Measurements from ENCODE around the gene SNTB2.
A peak's percentile ranks its signal among the peaks of the same experiment; 100 is the strongest.
"Not testable (repeated sequence)": the region's sequence is repeated elsewhere in the genome, so short reads cannot be mapped to it uniquely, and the experiment has no call there.

The SNTB2 gene

DNA sequence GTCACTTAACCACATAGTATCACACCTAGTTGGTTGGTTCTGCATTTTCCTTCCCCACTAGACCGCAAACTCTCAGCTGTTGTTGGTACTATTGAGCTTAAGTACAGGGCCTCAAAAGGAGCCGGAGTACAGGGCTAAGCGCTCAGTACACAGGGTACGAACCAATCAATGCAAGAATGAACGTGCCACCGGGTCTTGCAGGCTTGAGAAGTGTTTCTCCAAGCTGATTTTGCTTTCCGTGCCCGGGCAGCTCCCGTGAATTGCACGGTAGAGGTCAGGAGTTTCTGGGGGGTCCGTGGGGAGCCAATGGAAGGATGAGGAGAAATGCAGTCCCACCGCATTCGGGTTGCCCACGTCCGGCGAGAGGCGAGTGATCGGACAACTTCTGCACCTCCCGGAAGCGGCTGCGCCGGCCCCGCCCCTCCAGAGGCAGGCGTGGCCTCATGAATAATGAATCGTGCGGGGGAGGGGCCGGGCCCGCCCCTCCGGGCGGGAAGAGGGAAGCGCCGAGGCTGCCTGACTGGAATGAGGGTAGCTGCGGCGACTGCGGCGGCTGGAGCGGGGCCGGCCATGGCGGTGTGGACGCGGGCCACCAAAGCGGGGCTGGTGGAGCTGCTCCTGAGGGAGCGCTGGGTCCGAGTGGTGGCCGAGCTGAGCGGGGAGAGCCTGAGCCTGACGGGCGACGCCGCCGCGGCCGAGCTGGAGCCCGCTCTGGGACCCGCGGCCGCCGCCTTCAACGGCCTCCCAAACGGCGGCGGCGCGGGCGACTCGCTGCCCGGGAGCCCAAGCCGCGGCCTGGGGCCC, at the start of gene SNTB2:
Gene SNTB2, plus strand, starts transcription at position 523 of the 804 bp plus-strand sequence. Its CDS starts 3 bp downstream, at position 526.
- peak; percentile 83 for DNase-seq

DNA sequence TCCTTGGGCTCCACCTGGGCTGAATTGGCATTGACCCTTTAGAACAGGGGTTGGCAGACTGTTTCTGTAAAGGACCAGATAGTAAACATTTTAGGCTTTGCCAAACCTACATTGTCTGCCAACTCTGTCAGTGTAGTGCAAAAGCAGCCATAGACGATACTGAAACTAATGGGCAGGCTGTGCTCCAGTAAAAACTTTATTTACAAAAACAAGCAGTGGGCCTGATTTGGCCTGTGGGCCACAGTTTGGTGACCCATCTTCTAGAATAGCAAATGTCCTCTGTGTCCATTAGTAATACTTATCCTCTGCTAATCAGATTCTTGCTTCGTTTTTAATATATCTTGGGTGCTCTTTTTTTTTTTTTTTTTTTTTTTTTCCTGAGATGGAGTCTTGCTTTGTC, 48.4 kb upstream of the SNTB2 start:
- DNase-seq, result no peak

DNA sequence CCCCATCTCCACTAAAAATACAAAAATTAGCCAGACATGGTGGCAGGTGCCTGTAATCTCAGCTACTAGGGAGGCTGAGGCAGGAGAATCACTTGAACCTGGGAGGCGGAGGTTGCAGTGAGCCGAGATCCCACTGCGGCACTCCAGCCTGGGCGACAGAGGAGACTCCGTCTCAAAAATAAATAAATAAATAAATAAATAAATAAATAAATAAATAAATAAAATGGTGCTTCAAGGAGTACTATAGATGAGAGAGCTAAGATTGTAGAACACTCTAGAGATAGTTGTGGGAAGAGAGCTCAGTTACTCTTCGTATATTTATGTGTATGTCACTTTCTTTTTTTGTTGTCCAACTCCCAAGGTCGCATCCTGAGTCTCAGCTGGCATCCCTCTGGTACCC, 47.5 kb upstream of the SNTB2 start:
- not testable (repeated sequence) for DNase-seq

- no peak for DNase-seq
Measured at GRCh38 chr16:69141014-69141413, 46.0 kb upstream of the SNTB2 start.

GRCh38 chr16:69141936-69142335, 45.0 kb upstream of the SNTB2 start:
- no peak for DNase-seq

GRCh38 chr16:69143116-69143515, 43.8 kb upstream of the SNTB2 start:
- DNase-seq, result no peak

DNA sequence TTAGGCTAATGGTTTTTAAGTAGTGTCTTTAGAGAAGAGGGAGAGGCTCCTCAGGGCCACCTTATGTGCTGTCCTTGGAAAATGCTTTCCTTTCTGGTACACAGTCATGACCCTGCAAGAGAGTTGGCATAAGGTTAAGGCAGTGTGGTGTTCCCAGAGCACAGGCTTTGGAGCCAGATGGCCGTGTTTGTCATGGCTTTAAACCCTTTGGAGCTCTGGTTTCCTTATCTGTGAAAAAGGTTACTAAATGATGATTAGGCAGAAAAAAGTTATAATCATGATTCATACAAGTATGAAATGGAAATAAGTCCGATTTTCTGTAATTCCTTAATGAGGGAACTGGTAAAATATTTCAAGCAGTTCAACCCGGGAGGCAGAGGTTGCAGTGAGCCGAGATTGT, 41.3 kb upstream of the SNTB2 start:
- DNase-seq, result peak; percentile 69

DNA sequence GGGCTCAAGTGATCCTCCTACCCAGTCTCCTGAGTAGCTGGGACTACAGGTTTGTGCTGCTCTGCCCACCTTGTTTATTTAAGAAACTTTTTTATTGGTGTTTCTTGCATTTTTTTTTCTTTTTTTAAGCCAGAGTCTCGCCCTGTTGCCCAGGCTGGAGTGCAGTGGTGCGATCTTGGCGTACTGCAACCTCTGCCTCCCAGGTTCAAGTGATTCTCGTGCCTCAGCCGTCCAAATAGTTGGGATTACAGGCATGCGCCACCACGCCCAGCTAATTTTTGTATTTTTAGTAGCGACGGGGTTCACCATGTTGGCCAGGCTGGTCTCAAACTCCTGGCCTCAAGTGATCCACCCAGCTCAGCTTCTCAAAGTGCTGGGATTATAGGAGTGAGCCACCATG, 37.3 kb upstream of the SNTB2 start:
- not testable (repeated sequence) for DNase-seq

- DNase-seq, result peak; percentile 72
Measured at GRCh38 chr16:69150146-69150865, 36.7 kb upstream of the SNTB2 start.

- DNase-seq, result no peak
Measured at GRCh38 chr16:69157196-69157595, 29.8 kb upstream of the SNTB2 start.

DNA sequence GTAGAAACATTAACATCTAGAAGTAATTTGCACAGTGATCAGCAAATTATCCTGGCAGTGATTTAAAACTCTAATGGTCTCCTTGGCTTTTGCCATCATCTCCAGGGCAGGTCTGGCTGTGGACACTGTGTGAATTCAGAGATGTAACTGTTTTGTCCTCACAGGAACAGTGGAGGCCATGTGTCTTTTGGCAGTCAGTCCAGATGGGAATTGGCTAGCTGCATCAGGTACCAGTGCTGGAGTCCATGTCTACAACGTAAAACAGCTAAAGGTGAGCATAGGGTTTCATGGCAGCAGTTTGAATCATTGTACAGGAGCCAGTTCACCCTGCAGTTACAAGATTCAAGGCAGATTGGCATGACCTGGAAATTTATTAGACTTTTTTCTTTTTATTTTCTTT, 26.8 kb upstream of the SNTB2 start:
- DNase-seq, result no peak

DNA sequence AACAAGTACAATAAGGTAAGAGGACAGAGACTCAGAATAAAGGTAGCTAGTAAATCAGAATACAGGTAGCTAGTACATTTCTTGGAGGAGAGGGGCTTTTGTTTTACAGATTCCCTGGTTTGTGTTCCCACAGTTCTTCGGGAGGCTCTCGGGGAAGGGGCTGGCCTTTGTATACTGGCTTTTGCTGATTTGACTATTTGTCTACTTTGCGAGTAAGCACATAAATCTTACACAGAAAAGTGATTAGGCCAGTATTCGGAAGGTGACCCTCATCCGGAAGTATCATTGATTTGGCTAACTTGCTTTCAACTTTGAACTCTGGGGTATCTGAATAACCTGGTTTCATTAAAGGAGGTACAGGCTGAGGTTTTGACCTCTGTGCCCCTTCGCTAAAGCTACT, 21.4 kb upstream of the SNTB2 start:
- no peak for DNase-seq

DNA sequence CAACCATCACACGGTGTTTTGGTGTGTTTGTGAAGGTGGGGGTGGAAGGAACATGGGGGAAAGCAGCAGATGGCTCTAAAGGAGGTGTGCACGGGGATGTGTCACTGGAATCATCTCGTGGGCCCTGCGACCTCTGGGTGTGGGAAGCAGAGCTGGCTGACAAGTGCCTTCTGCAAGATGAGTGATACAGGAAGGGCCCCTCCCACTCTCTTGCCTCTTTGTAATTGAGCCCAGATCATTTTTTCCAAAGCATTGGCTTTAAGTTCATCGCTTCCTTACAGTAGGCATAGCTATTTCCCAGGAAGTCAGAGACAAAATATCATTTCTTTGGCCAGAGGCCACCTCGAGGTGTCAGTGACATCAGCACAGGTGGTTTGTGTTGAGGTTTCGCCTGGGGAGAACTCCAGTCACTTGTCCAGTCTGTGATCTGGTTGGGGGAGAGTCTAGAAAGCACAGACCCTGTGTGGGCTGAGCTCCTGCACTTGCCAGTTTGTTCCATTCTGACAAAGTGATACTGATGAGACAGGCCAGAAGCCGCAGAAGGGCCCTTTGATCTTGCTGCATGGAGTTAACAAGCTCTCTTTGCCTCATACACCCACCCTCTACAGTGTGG, 20.6 kb upstream of the SNTB2 start:
- DNase-seq, result peak; percentile 47

DNA sequence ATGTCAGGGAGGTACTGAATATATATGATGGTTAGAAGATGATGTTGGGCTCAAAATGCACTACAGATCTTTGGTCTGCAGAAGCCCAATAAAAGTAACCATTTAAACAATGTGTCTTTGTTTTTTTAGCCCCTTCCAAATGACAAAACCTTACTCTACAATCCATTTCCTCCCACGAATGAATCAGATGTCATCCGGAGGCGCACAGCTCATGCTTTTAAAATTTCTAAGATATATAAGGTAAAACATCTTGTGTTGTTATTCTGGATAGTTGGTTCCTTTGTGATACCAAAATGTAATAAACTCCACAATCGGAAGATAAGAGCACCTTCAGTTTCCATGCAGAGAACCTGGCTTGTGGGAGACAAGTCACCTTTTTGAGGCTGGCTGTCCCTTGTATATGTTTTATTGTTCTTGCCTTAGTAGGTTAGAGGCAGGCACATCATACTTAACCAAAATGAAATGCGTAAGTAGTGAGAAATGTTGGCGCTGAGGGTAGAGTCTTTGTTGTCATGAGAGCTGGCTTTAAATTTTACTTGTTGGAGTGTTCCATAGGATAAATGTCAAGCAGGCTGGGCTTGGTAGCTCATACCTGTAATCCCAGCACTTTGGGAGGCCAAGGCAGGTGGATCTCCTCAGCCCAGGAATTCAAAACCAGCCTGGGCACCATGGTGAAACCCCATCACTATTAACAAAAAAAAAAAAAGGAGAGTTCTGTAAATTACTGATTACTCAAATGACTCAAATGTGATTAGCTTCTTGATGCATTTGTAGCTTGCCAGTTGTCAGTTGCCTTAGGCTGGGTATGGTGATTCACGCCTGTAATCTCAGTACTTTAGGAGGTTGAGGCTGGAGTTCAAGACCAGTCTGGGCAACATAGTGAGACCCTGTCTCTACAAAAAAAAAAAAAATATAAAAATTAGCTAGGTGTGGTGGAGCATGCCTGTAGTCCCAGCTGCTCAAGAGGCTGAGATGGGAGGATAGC, 19.7 kb upstream of the SNTB2 start:
- no peak for DNase-seq

DNA sequence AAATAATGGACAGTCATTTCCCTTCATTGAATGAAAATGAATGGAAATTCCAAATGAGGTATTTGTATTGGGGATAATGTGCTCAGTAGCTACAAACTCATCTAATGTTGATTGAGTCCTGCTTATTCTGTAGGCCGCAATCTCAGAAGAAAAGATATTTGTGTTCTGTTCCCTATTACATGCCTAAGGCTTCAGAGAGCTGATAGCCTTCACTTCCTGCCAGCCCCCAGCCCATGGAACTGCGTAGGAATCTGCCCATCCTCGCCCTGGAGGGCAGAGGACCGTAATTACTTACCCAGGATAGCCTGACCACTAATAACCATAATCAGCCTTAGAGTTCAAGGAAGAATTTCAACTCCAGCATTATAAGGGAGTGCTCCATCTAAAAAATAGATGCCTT, 17.9 kb upstream of the SNTB2 start:
- no peak for DNase-seq

GRCh38 chr16:69169607-69170352, 17.2 kb upstream of the SNTB2 start:
- no peak for DNase-seq

DNA sequence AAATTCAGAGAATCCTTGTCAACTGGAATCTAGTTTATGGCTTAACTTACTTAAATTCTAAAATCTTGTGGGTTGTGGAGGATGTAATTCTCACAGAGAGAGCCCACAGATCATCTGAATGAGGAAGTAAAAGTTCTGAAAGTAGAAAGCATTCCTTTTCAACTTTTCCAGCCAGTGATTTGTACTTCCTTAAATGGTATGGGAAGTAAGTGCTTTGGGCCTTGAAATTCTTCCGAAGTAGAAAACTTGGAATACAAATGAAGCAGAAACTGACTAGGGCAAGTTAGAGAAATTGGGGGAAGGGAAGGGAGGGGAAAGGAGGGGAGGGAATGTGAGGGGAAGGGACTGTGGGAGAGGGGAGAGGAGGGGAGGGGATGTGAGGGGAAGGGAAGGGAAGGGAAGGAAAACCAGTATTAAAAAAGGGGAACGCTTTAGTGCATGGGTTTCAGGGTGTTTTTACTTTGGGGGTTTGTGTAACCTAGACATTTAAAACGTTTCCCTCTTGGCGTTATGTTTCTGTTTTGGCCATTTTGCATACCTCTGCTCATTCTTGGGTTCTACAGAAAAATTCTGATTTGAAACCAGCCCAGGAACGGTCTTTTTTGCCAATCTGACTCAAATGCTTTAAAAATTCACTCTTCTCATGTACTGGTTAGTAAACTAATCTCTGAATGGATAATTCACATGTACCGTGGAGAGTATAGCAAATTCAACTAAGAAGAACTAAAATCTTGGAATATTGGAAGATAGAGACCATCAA, 15.5 kb upstream of the SNTB2 start:
- no peak for DNase-seq

GRCh38 chr16:69176033-69176800, 10.7 kb upstream of the SNTB2 start:
- DNase-seq, result no peak

DNA sequence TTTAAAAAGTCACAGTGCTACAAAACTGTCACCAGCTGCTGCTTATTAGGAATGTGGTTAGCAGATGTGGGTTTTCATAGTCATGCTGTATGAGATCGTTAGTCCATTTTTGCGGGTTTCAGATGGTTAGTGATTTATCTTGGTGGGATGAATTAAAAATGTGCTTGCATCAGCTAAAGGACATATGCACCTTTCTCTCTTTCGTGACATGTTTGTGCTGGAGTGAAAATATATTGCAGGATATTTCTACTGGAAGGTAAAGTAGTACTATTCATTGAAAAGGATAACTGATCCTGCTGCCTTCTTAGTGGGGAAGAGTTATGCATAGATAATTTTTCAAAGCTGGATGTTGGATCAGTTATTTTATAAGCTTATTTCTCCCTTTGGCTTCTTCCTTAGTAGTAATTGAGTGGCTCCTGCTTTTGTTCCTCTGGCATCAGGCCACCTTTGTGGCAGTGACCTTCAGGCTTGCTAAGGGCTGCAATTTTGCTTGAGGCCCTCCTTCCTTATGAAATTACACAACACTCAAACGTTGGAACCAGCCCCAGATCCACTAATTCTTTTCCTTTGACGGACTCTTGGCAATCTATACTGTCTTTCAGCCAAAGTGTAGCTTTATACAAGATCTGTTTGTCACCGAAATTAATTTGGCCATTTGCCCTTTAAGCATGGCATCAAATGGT, 7.5 kb upstream of the SNTB2 start:
- DNase-seq, result peak; percentile 43

DNA sequence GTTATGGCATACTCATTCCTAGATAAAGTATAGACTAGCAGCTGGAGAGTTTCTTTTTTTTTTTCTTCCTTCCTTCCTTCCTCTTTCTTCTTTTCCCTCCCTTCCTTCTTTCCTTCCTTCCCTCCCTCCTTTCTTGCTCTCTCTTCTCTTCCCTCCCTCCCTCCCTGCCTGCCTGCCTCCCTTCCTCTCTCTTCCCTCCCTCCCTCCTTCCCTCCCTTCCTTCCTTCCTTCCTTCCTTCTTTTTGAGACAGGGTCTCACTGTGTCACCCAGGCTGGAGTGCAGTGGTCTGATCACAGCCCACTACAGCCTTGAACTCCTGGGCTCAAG, 7.0 kb upstream of the SNTB2 start:
- DNase-seq, result no peak

Measured in NCI-H2171 treated with DMSO at 0.1 percent for 48 hours (cell line).